Gastrocnemius medialis (tissue), 4 donors: ENCODE data around the gene NOXO1.

Experiments used
- CTCF ChIP-seq, 5 experiments: fragments of 450-650 bp in 3 of 5; fragments of 200-600 bp in 2 of 5; sonication (generic) in 2 of 5; IDR thresholded peaks in 4 of 5; conservative IDR thresholded peaks in 1 of 5; 1 replicate in 4 of 5; 2 replicates in 1 of 5; pipeline ENCODE4 v1.5.1; 2016 to 2019; ENCODE audit warnings: antibody characterized with exemption in 5 of 5, mild to moderate bottlenecking in 3 of 5, moderate library complexity in 3 of 5
- POLR2A ChIP-seq, 2 donors: fragments of 450-650 bp; IDR thresholded peaks; one replicate each; pipeline ENCODE4 v1.6.1; 2017; ENCODE audit warnings: antibody characterized with exemption in 2 of 2, mild to moderate bottlenecking in 2 of 2, moderate library complexity in 2 of 2

GRCh38 chr16:1933097-1933661, 48.1 kb downstream of the NOXO1 start:
- TF ChIP-seq CTCF (IDR thresholded peaks at IDR 0.05 in 4 of 5, conservative IDR thresholded peaks at IDR 0.05 in 1 of 5) (no peak), POLR2A (IDR thresholded peaks at IDR 0.05) (peak in 1 of 2 donors; percentile 4)
